Activated CD4-positive, alpha-beta T cell treated with anti-CD3 and anti-CD28 coated beads, Interleukin-2, amount 50 U/mL, for 24 hours (primary cell): ENCODE measurements around the gene GGA2.
"Not testable (repeated sequence)": the region's sequence is repeated elsewhere in the genome, so short reads cannot be mapped to it uniquely, and the experiment has no call there.

Source experiments
- DNase-seq, 2 donors: peaks; one replicate each; pipeline ENCODE4 v3.0.0-alpha.2; 2020; ENCODE audit warnings: low read depth in 1 of 2, low spot score in 1 of 2

GGA2 gene

GRCh38 chr16:23504453-23505179, 5.7 kb downstream of the GGA2 start:
- peak; percentile 35 to 65 for DNase-seq

GRCh38 chr16:23504076-23504452, 6.2 kb downstream of the GGA2 start:
- DNase-seq, result no peak

- DNase-seq, result no peak
Measured at GRCh38 chr16:23502466-23502865, 7.8 kb downstream of the GGA2 start.

- no peak for DNase-seq
Measured at GRCh38 chr16:23501291-23501690, 9.0 kb downstream of the GGA2 start.

GRCh38 chr16:23500862-23501225, 9.4 kb downstream of the GGA2 start:
- no peak for DNase-seq

GRCh38 chr16:23500212-23500861, 10.0 kb downstream of the GGA2 start:
- no peak for DNase-seq

GRCh38 chr16:23499801-23500200, 10.5 kb downstream of the GGA2 start:
- no peak for DNase-seq

- DNase-seq, result no peak
Measured at GRCh38 chr16:23498863-23499262, 11.4 kb downstream of the GGA2 start.

- DNase-seq, result no peak
Measured at GRCh38 chr16:23497543-23497868, 12.8 kb downstream of the GGA2 start.

- DNase-seq, result no peak
Measured at GRCh38 chr16:23496821-23497542, 13.3 kb downstream of the GGA2 start.

- DNase-seq, result no peak
Measured at GRCh38 chr16:23495671-23496070, 14.6 kb downstream of the GGA2 start.

GRCh38 chr16:23494188-23494587, 16.1 kb downstream of the GGA2 start:
- no peak for DNase-seq

GRCh38 chr16:23491490-23492391, 18.6 kb downstream of the GGA2 start:
- no peak for DNase-seq

GRCh38 chr16:23486480-23486879, 23.8 kb downstream of the GGA2 start:
- no peak for DNase-seq

- DNase-seq, result no peak
Measured at GRCh38 chr16:23485841-23486240, 24.5 kb downstream of the GGA2 start.

- no peak for DNase-seq
Measured at GRCh38 chr16:23485257-23485614, 25.1 kb downstream of the GGA2 start.

- DNase-seq, result no peak
Measured at GRCh38 chr16:23484510-23485256, 25.6 kb downstream of the GGA2 start.

- not testable (repeated sequence) for DNase-seq
Measured at GRCh38 chr16:23483492-23483891, 26.8 kb downstream of the GGA2 start.

- no peak for DNase-seq
Measured at GRCh38 chr16:23482778-23483177, 27.5 kb downstream of the GGA2 start.

- no peak for DNase-seq
Measured at GRCh38 chr16:23480257-23480656, 30.0 kb downstream of the GGA2 start.

- DNase-seq, result no peak
Measured at GRCh38 chr16:23479138-23479537, 31.2 kb downstream of the GGA2 start.
